GM21528 (cell line): ENCODE results near the gene ATXN7L1.
"Not testable (repeated sequence)": the region's sequence is repeated elsewhere in the genome, so short reads cannot be mapped to it uniquely, and the experiment has no call there.

ENCODE experiments used
- ATAC-seq: cut with Tn5 transposase; IDR thresholded peaks from one replicate; pipeline ENCODE4 v1.9.1; 2021; ENCODE audit warnings: mild to moderate bottlenecking, moderate library complexity; ENCODE audit not compliant: unreplicated experiment, low FRiP score

ATXN7L1 gene

GRCh38 chr7:105715528-105715927, 160.9 kb downstream of the ATXN7L1 start:
- no peak for ATAC-seq

- no peak for ATAC-seq
These were observed 162.6 kb downstream of the ATXN7L1 start for GRCh38 chr7:105713488-105714465.

GRCh38 chr7:105712877-105713276, 163.5 kb downstream of the ATXN7L1 start:
- no peak for ATAC-seq

- no peak for ATAC-seq
These were observed 164.5 kb downstream of the ATXN7L1 start for GRCh38 chr7:105711726-105712402.

- ATAC-seq: not testable (repeated sequence)
These were observed 165.7 kb downstream of the ATXN7L1 start for GRCh38 chr7:105710720-105711119.

GRCh38 chr7:105708763-105709080, 167.7 kb downstream of the ATXN7L1 start:
- no peak for ATAC-seq

GRCh38 chr7:105707967-105708762, 168.2 kb downstream of the ATXN7L1 start:
- no peak for ATAC-seq

- no peak for ATAC-seq
These were observed 169.0 kb downstream of the ATXN7L1 start for GRCh38 chr7:105707381-105707780.

- ATAC-seq: no peak
These were observed 171.0 kb downstream of the ATXN7L1 start for GRCh38 chr7:105705427-105705826.

GRCh38 chr7:105703207-105703930, 173.0 kb downstream of the ATXN7L1 start:
- no peak for ATAC-seq

GRCh38 chr7:105699568-105700236, 176.7 kb downstream of the ATXN7L1 start:
- no peak for ATAC-seq

GRCh38 chr7:105698531-105698930, 177.9 kb downstream of the ATXN7L1 start:
- ATAC-seq: no peak

GRCh38 chr7:105697753-105698152, 178.6 kb downstream of the ATXN7L1 start:
- ATAC-seq: no peak

- not testable (repeated sequence) for ATAC-seq
These were observed 179.2 kb downstream of the ATXN7L1 start for GRCh38 chr7:105697169-105697568.

GRCh38 chr7:105693576-105693975, 182.8 kb downstream of the ATXN7L1 start:
- no peak for ATAC-seq

- ATAC-seq: no peak
These were observed 184.5 kb downstream of the ATXN7L1 start for GRCh38 chr7:105691680-105692564.

- no peak for ATAC-seq
These were observed 185.2 kb downstream of the ATXN7L1 start for GRCh38 chr7:105691082-105691679.

- no peak for ATAC-seq
These were observed 186.0 kb downstream of the ATXN7L1 start for GRCh38 chr7:105690325-105690945.
